GM23338 (cell line): Measurements from ENCODE around the gene MAST4. TPM values are rescaled to one million over a fixed set of nuclear protein-coding genes. Genes with fewer than 3 reads are reported as not detected.

Experiments
- ATAC-seq: fragments of 200-7000 bp; cut with Tn5 transposase; 3 replicates; pipeline ENCODE4 v1.9.1; 2020
- DNase-seq: peaks from one replicate; pipeline ENCODE4 v3.0.0-alpha.2; 2015; ENCODE audit warnings: low spot score
- H2AFZ ChIP-seq: fragments of 200-600 bp; sonication (generic); 2 replicates; pipeline ENCODE4 v1.8.0; 2016; ENCODE audit warnings: antibody characterized with exemption, mild to moderate bottlenecking, moderate library complexity
- H3F3A ChIP-seq: fragments of 200-600 bp; sonication (generic); replicated peaks from 2 replicates; pipeline ENCODE4 v1.8.0; 2017; ENCODE audit warnings: antibody characterized with exemption, mixed run types, low read depth
- H3K27ac ChIP-seq: fragments of 200-600 bp; sonication (generic); 2 replicates; pipeline ENCODE4 v1.6.1; 2016; ENCODE audit warnings: low read depth
- H3K27me3 ChIP-seq: fragments of 200-600 bp; sonication (generic); 2 replicates; pipeline ENCODE4 v1.8.0; 2016; ENCODE audit warnings: mild to moderate bottlenecking, mixed run types, moderate library complexity; ENCODE audit not compliant: insufficient read depth
- H3K36me3 ChIP-seq: fragments of 200-600 bp; sonication (generic); 2 replicates; pipeline ENCODE4 v1.8.0; 2016; ENCODE audit warnings: mild to moderate bottlenecking; ENCODE audit not compliant: insufficient read depth
- H3K4me1 ChIP-seq: fragments of 200-600 bp; sonication (generic); 2 replicates; pipeline ENCODE4 v1.8.0; 2016; ENCODE audit warnings: mild to moderate bottlenecking, moderate library complexity; ENCODE audit not compliant: insufficient read depth
- H3K4me2 ChIP-seq: fragments of 200-600 bp; sonication (generic); 2 replicates; pipeline ENCODE4 v1.7.1; 2017; ENCODE audit warnings: mixed run types
- H3K4me3 ChIP-seq: fragments of 200-600 bp; sonication (generic); 2 replicates; pipeline ENCODE4 v1.6.1; 2016; ENCODE audit warnings: mixed run types
- H3K79me2 ChIP-seq: fragments of 200-600 bp; sonication (generic); replicated peaks from 2 replicates; pipeline ENCODE4 v1.8.0; 2017; ENCODE audit warnings: mild to moderate bottlenecking; ENCODE audit not compliant: insufficient read depth
- H3K9me2 ChIP-seq: fragments of 200-600 bp; sonication (generic); 2 replicates; pipeline ENCODE4 v1.8.0; 2017; ENCODE audit not compliant: insufficient read depth
- H4K20me1 ChIP-seq: fragments of 200-600 bp; sonication (generic); replicated peaks from 2 replicates; pipeline ENCODE4 v1.8.0; 2017; ENCODE audit warnings: mild to moderate bottlenecking; ENCODE audit not compliant: insufficient read depth
- H3K27ac Mint-ChIP-seq: 2 replicates; pipeline ENCODE4 v1.8.0; 2020; ENCODE audit warnings: inconsistent platforms, mild to moderate bottlenecking, moderate library complexity, mixed read lengths
- H3K27me3 Mint-ChIP-seq: 3 replicates; pipeline ENCODE4 v1.8.0; 2022; ENCODE audit warnings: low read depth, mild to moderate bottlenecking, moderate library complexity, mixed read lengths, inconsistent platforms; ENCODE audit not compliant: insufficient read depth, poor library complexity
- H3K36me3 Mint-ChIP-seq: 3 replicates; pipeline ENCODE4 v1.8.0; 2021; ENCODE audit warnings: low read depth, mild to moderate bottlenecking, inconsistent platforms, moderate library complexity, mixed read lengths
- H3K4me1 Mint-ChIP-seq: 3 replicates; pipeline ENCODE4 v1.8.0; 2020; ENCODE audit warnings: mild to moderate bottlenecking, inconsistent platforms, mixed read lengths
- H3K4me3 Mint-ChIP-seq: 3 replicates; pipeline ENCODE4 v1.8.0; 2021; ENCODE audit warnings: moderate library complexity, mild to moderate bottlenecking, inconsistent platforms, mixed read lengths
- H3K9me3 Mint-ChIP-seq: 3 replicates; pipeline ENCODE4 v1.8.0; 2020; ENCODE audit warnings: moderate library complexity, mild to moderate bottlenecking, inconsistent platforms, mixed read lengths
- CTCF ChIP-seq, 2 experiments: fragments of 200-600 bp in 1 of 2; sonication (generic) in 1 of 2; conservative IDR thresholded peaks; 2 replicates each; pipeline versions ENCODE4 v1.5.1 to v1.6.1; 2016 to 2017; ENCODE audit warnings: antibody characterized with exemption in 2 of 2, low read depth in 2 of 2, mild to moderate bottlenecking in 2 of 2, moderate library complexity in 1 of 2
- ETS1 ChIP-seq: IDR thresholded peaks from 2 replicates; pipeline ENCODE4 v1.6.1; 2016; ENCODE audit warnings: antibody characterized with exemption
- EZH2 ChIP-seq: fragments of 200-600 bp; sonication (generic); IDR thresholded peaks from one replicate; pipeline ENCODE4 v1.8.0; 2017; ENCODE audit warnings: antibody characterized with exemption, mild to moderate bottlenecking, low read depth; ENCODE audit not compliant: unreplicated experiment
- EZH2phosphoT487 ChIP-seq: fragments of 200-600 bp; sonication (generic); IDR thresholded peaks from one replicate; pipeline ENCODE4 v1.8.1; 2018; ENCODE audit warnings: antibody characterized with exemption; ENCODE audit not compliant: unreplicated experiment
- JUNB ChIP-seq: IDR thresholded peaks from one replicate; pipeline ENCODE4 v1.6.1; 2016; ENCODE audit warnings: antibody characterized with exemption; ENCODE audit not compliant: unreplicated experiment
- ZNF114 ChIP-seq: fragments of 250-450 bp; sonication (Bioruptor Pico); IDR thresholded peaks from 2 replicates; pipeline ENCODE4 v1.5.0; 2020; ENCODE audit warnings: mild to moderate bottlenecking, moderate library complexity
- ZNF462 ChIP-seq: fragments of 250-450 bp; sonication (Bioruptor Pico); IDR thresholded peaks from 2 replicates; pipeline ENCODE4 v1.5.0; 2020; ENCODE audit warnings: mild to moderate bottlenecking, moderate library complexity
- polyA plus RNA-seq: library from polyadenylated mRNA; unstranded; fragments of >200 nt; fragmentation: Nextera tagmentation; extraction: Ambion mirVana; gene quantifications from 2 replicates; pipeline ENCODE4 v1.2.1, GENCODE V29; 2016
- total RNA-seq: library from RNA; depleted of rRNA; stranded (reverse); fragments of >200 nt; shearing (Covaris generic); gene quantifications from 2 replicates; pipeline ENCODE4 v1.2.3, GENCODE V29; 2014

MAST4 gene
- total and polyA plus RNA-seq, 2 experiments from 2014 or later, result 3.6 to 8.5 TPM

GRCh38 chr5:66892716-66893115 is 296.5 kb downstream of the MAST4 start:
- H3K27ac Mint-ChIP-seq, result no peak overlapping the region
- Histone ChIP-seq H3F3A (no peaks in the 10 kb centered on the region), H2AFZ (no peak overlapping the region), H3K79me2 (no peaks in the 10 kb centered on the region), H3K4me2 (no peak overlapping the region), H3K4me1 (peaks cover 6% of the 10 kb centered on the region; the same call in 1 of the 2 replicates), H3K27ac (no peak overlapping the region), H3K9me2 (no peaks in the 10 kb centered on the region), H3K27me3 (no peaks in the 10 kb centered on the region), H3K36me3 (no peaks in the 10 kb centered on the region), H3K4me3 (no peak overlapping the region), H4K20me1 (no peaks in the 10 kb centered on the region)
- H3K9me3 Mint-ChIP-seq, result no peaks in the 10 kb centered on the region
- ATAC-seq, result no peak
- TF ChIP-seq ZNF114 (CRISPR knock-in tag), result no peak
- peaks cover 5% of the 10 kb centered on the region for H3K27me3 Mint-ChIP-seq
- DNase-seq, result no peak
- H3K36me3 Mint-ChIP-seq, result no peaks in the 10 kb centered on the region
- no peak overlapping the region for H3K4me3 Mint-ChIP-seq
- peaks cover 25% of the 10 kb centered on the region for H3K4me1 Mint-ChIP-seq

GRCh38 chr5:66894480-66895240 is 298.5 kb downstream of the MAST4 start:
- Histone ChIP-seq H3K27me3 (no peaks in the 10 kb centered on the region), H3K4me3 (no peak overlapping the region), H2AFZ (no peak overlapping the region), H4K20me1 (no peaks in the 10 kb centered on the region), H3K79me2 (no peaks in the 10 kb centered on the region), H3K4me1 (peaks cover 21% of the 10 kb centered on the region), H3K4me2 (no peak overlapping the region), H3K27ac (no peak overlapping the region), H3K36me3 (no peaks in the 10 kb centered on the region), H3K9me2 (no peaks in the 10 kb centered on the region), H3F3A (no peaks in the 10 kb centered on the region)
- ATAC-seq (no peak), DNase-seq (no peak)
- Mint-ChIP-seq H3K27ac (no peak overlapping the region), H3K4me3 (no peak overlapping the region), H3K4me1 (peaks cover 36% of the 10 kb centered on the region), H3K9me3 (no peaks in the 10 kb centered on the region), H3K36me3 (no peaks in the 10 kb centered on the region), H3K27me3 (peaks cover 5% of the 10 kb centered on the region)
- TF ChIP-seq ETS1 (no peak), EZH2 (no peak)

- Histone ChIP-seq H3K79me2 (no peaks in the 10 kb centered on the region), H4K20me1 (no peaks in the 10 kb centered on the region), H3K9me2 (no peaks in the 10 kb centered on the region), H3K4me3 (no peak overlapping the region), H2AFZ (no peak overlapping the region), H3F3A (no peaks in the 10 kb centered on the region), H3K27ac (no peak overlapping the region), H3K27me3 (peaks cover 6% of the 10 kb centered on the region), H3K4me2 (no peak overlapping the region), H3K4me1 (peaks cover 22% of the 10 kb centered on the region), H3K36me3 (no peaks in the 10 kb centered on the region)
- DNase-seq (no peak), ATAC-seq (no peak)
- Mint-ChIP-seq H3K27me3 (peaks cover 5% of the 10 kb centered on the region), H3K9me3 (no peaks in the 10 kb centered on the region), H3K4me3 (no peak overlapping the region), H3K36me3 (no peaks in the 10 kb centered on the region), H3K27ac (no peak overlapping the region), H3K4me1 (peaks cover 34% of the 10 kb centered on the region)
- TF ChIP-seq ZNF114 (CRISPR knock-in tag), result no peak
- TF ChIP-seq EZH2phosphoT487, result no peak
- TF ChIP-seq JUNB, result no peak
- TF ChIP-seq CTCF (conservative IDR thresholded peaks at IDR 0.05; ENCODE audit: low read depth in 2 of 2), result no peak
- TF ChIP-seq ZNF462, result no peak
Observed at GRCh38 chr5:66896171-66896570, 300.0 kb downstream of the MAST4 start.
